GM18511 (cell line): ENCODE results near the gene MBOAT1.
"Not testable (repeated sequence)": the region's sequence is repeated elsewhere in the genome, so short reads cannot be mapped to it uniquely, and the experiment has no call there.

Source experiments
- ATAC-seq: cut with Tn5 transposase; IDR thresholded peaks from one replicate; pipeline ENCODE4 v1.9.1; 2021; ENCODE audit warnings: mild to moderate bottlenecking, moderate library complexity; ENCODE audit not compliant: unreplicated experiment

Gene MBOAT1

DNA sequence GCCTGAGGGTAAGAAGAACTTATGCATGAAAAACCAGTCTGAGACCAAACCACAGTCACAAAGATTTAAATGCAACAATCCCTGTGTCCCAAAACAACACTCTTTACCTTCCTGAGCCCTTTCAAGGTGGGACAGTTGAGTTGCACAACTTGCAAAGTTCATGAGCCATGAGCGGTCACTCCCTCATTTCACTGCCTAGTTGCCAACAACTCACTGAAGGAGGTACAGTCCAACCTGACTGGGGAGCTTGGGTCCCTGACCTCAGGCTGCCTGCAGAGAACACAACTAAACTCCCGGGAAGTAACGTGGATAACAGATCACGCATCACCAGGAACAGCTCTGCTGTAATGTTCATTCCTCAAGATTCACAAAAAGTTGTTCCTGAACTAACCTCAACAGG is 69.4 kb downstream of the MBOAT1 start:
- ATAC-seq = no peak

GRCh38 chr6:20141931-20142330 is 70.3 kb downstream of the MBOAT1 start:
- no peak for ATAC-seq

DNA sequence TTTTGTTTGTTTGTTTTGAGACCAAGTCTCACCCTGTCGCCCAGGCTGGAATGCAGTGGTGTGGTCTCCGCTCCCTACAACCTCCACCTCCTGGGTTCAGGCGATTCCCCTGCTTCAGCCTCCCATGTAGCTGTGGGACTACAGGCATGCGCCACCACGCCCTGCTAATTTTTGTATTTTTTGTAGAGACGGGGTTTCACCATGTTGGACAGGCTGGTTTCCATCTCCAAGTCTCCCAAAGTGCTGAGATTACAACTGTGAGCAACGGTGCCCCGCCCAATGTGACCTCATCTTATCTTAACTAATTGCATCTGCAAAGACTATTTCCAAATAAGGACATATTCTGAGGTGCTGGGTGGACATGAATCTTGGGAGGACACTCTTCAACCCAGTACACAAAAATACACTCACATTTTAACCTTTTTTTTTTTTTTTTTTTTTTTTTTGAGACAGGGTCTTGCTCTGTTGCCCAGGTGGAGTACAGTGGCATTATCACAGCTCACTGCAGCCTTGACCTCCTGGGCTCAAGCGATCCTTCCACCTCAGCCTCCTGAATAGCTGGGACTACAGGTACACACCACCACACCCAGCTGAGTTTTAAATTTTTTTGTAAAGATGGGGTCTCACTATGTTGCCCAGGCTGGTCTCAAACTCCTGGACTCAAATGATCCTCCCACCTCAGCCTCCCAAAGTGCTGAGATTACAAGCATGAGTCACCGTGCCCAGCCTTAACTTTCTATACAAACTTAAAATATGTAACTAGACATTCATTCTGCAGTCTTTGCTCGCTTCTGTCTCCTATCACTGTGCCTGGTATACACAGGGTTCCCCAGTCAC is 72.9 kb downstream of the MBOAT1 start:
- ATAC-seq = not testable (repeated sequence)

DNA sequence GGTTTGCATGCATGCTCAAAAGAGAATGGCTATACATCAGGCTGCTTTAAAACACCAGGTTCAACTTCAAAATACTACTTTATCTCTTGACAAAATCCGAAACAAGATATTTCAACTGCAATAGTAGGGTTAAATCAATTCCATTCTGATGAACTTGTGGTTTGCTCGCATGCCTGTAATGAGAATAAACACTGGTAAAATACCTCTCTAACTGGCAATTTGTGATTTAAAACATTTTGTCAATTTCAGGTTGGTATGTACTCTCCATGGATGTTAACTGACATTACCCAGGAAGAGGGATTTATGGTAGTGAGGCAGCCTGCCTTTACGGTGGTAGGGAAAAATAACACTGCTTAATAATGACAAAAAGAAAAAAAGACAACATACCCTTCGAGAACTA is 74.4 kb downstream of the MBOAT1 start:
- ATAC-seq = no peak

- ATAC-seq = no peak
Observed at GRCh38 chr6:20137240-20137639, 75.0 kb downstream of the MBOAT1 start.

DNA sequence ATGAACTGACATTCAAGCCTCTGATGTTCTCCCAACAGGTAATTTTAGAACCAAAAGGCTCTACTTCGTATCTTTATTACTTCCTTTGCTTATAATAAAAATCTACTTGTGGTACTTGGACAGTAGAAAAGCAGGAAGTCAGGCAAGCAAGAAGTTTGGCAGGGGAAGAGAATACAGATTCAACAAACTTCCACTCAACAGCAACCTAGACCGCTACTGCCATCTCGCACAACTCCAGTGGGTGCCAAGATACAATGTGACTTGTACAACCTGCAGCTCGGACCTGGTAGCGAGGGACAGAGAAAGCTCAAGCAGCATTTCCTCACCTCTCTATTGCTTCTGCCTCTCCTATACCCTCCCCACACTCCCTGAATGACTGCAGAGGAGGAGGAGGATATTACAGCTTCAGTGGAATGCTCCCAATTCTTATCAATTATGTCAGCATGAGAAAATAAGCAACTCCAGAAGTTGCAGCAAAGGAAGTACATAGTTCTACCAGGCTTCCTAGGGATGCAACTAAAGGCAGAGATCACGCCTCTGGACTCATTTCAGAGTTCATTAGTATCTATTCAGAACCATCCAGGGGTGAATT is 76.5 kb downstream of the MBOAT1 start:
- ATAC-seq = no peak

GRCh38 chr6:20134613-20135012 is 77.7 kb downstream of the MBOAT1 start:
- ATAC-seq = no peak

DNA sequence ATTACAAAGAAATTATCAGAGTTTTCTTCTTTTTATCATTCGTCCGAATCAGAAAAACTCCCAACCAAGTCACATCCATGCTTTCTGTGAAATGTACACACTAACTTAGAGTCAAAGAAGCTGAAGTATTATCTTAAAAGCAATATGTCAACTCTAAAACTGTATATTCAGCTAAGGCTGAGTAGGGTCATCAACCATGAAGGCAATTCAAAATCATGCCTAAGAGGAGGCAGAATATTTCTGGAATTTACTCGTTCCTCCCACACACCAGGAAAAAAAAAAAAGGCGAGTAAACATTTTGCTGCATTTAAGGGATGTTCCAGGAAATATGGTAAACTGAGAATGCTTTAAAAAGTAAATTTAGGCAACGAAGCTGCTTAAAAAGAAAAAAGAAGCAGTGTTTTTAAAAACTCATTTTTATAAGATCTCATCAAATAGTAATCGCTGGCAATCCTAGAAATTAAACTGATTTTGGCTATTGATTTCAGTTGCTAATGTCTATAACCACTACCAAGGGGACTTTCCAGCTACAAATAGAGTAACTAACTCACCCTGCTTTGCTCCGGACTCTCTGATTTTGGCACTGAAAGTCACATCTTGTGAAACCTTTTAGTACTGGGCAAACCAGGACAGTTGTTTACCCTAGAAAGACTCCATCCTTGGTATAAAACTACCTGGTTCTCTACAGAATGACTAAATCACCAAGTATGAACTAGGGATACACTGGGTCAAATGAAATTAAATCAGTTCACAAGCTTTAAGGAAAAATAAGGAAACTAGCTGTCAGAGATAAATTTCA is 82.8 kb downstream of the MBOAT1 start:
- ATAC-seq = no peak

DNA sequence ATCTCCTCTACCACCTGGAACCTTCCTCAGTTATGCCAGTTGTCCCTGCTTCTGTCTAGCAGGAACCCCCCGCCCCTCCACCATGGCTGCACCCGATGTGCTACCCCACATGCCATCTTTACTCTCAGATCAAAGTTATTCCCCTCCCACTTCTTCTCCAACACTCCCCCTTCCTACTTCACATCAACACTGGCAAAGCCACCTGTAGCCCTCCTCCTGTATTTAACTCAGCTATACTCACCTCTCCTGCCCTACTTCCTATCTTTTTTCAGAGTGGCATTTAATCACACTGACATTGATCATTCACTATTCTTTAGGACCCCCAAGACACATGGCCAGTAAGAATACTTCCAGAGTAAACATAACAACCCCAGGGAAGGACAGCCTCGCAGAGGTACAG is 84.3 kb downstream of the MBOAT1 start:
- ATAC-seq = no peak

GRCh38 chr6:20126789-20127653 is 85.2 kb downstream of the MBOAT1 start:
- peak; percentile 94 for ATAC-seq

DNA sequence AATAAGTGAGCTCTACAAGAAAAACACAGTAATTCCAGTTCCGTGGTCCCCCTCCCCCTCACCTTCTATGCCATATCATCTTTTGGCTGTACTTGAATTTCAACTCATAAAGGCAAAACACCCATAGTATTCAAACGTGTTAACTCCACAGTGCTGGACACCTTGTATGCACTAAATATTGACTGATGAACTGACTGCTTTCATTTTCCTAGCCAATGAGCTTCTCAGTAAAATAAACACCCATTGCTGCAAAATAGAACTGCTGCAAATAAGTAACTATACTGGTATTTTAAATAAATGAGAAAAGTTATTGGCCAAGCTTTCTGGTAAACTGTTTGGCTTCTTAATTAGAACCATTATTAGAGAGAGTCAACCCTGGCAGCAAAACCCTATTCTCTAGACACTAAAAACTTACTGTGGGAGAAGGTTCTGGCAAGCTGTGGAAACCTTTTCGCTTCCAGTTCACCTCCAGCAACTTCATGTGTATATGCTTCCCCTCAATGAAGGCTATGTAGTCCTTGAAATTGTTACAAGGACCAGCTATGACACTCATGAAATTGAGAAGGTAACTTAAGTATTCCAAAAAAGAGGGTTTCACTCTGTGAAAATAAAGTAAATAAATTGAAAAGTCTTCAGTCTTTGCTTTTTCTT is 86.0 kb downstream of the MBOAT1 start:
- no peak for ATAC-seq

DNA sequence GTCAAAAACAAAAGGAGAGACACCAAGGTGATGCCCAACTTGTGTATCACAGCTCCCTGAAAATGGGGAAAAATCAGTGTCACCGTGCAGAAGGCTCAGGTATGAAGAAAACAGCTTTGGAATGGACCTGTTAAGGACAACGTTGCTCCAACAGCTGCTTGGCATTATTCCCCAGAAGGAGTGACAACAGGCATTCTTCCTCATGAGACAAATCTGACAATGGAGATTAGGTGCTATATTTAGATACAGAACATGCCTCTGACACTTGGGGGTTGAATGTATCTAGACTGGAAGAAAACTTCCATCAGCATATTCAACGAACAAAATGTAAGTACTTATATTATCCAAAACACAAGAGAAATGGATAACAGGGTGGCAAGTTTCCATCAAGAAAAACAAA is 87.7 kb downstream of the MBOAT1 start:
- no peak for ATAC-seq

DNA sequence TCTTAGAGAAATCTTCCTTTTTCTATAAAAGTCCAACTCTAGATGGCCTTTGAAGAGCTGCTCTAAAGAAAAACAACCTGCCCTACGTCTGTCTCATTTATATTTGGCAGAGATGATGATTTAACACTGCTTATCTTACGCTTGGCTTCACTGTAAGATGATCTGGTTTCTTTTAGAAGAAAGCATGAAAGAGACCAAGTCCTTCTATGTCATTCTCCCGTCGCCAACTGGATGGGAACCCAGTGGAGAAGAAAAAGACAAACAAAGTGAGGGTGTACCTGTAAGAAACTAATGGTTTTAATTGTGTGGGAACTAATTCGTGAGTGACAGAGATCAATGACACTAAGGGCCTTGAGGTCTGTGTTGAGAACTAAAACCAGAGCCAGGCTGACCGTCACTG is 92.8 kb downstream of the MBOAT1 start:
- no peak for ATAC-seq

GRCh38 chr6:20118892-20119291 is 93.4 kb downstream of the MBOAT1 start:
- ATAC-seq = no peak

GRCh38 chr6:20117474-20117873 is 94.8 kb downstream of the MBOAT1 start:
- peak; percentile 85 for ATAC-seq

GRCh38 chr6:20116792-20117191 is 95.5 kb downstream of the MBOAT1 start:
- ATAC-seq = no peak

DNA sequence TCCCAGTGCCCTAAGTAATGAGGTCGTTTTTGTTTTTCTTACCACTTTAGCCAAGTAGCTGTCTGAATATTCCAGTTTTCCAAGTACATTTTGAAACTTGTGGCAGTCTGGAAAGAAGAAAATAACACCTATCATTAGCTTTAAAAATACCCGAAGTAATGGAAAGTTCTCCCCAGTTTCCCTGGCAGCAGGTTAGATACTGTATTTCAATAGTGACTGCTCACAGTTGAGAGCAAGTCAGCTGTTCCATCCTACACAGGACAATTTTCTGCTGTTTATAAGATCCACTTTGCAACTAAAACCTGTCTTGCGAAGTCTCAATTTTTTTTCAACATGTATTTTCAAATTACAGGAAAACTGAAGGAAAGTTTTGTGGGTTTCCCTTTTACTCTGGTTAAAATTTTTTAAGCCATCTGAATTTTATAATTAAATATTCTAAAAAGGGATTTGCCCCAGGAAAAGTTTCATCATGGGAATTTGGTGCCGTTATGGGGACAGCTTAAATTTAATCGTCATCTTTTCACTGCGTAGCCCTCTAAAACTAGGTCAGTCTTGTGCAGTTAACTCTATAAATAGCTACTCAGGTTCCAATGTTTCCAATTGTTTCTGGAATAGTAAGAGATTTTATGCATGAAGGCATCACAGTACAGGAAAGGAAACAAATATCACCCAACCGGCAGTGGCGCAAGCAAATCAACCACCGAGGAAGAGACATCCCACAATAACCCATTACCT is 96.9 kb downstream of the MBOAT1 start:
- no peak for ATAC-seq

GRCh38 chr6:20113649-20114224 is 98.5 kb downstream of the MBOAT1 start:
- no peak for ATAC-seq

DNA sequence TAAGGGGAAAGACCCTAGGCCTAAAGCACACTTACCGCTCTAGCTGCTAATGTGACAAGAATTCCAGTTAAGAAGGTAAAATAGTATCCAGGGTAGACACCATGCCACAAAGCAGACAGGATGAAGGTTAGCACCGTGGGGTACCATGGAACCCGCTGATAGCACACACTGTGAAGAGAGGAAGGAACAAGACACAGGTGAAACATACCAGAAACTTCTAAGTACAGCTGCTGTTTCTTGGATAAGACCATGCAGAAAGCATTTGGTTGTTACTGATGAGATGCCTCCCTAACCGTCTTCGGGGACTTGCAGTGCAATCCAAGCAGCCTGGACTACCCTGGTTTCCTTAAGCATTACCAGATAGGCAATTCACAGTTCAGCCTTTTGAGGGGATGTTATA is 99.4 kb downstream of the MBOAT1 start:
- no peak for ATAC-seq
